AG04449 (cell line): ENCODE measurements around the gene PCP4L1.

Experiments
- CTCF ChIA-PET: fragments of 350-600 bp; formaldehyde crosslinking; extraction: SDS; loops from one replicate; lab custom pipeline; 2021; ENCODE audit warnings: antibody characterized with exemption; lab: Yijun Ruan, JAX
- POLR2A ChIA-PET: fragments of 400-600, 350-600 bp; formaldehyde crosslinking; extraction: SDS; loops from one replicate; lab custom pipeline; 2020; ENCODE audit warnings: antibody characterized with exemption, inconsistent platforms; lab: Yijun Ruan, JAX
- DNase-seq: peaks from one replicate; pipeline ENCODE4 v3.0.0-alpha.2; 2010; ENCODE audit warnings: low read depth, low spot score
- H3K4me3 ChIP-seq: 2 replicates; pipeline ENCODE4 v1.5.1; 2011; ENCODE audit warnings: low read depth, mild to moderate bottlenecking, control low read depth, low read length
- TF ChIP-seq, protein P1 (sequence below): IDR thresholded peaks from one replicate; pipeline ENCODE4 v1.5.1; 2011; ENCODE audit warnings: mild to moderate bottlenecking, moderate library complexity, low read length, control low read depth, inconsistent platforms; ENCODE audit not compliant: insufficient read depth; ENCODE audit errors: missing control alignments

Gene PCP4L1

DNA sequence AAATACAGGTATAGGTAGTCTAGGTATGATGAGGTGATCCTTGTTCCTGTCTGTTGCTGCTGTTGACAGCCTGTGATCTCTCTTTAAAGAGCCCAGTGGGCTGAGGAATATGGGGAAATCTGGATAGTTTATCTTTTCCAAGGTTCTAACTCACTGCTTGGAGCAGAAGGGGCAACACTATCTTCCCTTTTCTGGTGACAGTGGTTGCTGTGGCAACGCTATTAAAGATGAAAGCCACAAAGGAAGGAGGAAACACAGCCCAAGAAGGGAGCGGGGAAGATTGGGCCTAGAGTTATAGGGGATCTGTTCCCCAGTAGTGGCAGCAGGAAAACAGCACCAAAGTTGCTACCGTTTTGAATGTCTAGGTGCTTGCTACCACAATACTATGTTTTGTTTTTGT is 8.8 kb downstream of the PCP4L1 start:
- CTCF ChIA-PET = interaction anchor here (1.0 to 1.7 kb wide), 3 partner anchors 15 to 115 kb away, joined by 3 to 5 read pairs (median 4); no protein-coding TSS in a partner anchor

DNA sequence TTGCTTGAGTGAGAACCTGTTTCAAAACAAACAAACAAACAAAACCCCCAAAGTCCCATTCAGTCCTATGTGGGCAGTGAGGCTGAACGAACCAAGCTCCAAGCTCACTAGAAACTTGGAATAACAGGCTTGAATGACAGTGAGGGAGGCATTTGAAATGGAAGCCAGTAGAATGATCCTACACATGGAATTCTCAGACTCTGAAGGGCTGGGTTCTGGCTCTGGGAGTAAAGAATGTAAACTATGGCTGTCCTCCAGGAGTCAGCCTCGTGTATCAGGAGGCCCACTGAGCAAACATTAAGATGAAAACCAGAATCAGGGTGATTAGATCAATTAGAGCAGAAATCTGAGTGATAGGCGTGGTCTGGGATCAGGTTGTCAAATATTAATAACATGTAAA is 14.9 kb downstream of the PCP4L1 start:
- H3K4me3 ChIP-seq = no peak overlapping the region
- no peak for DNase-seq
- ChIA-PET POLR2A (no interaction called here), CTCF (interaction anchor here (1.3 to 2.1 kb wide), 4 partner anchors 15 to 47 kb away, joined by 4 to 12 read pairs (median 8); partner anchors contain the start of genes PCP4L1 and TOMM40L)
- TF ChIP-seq, protein P1, sequence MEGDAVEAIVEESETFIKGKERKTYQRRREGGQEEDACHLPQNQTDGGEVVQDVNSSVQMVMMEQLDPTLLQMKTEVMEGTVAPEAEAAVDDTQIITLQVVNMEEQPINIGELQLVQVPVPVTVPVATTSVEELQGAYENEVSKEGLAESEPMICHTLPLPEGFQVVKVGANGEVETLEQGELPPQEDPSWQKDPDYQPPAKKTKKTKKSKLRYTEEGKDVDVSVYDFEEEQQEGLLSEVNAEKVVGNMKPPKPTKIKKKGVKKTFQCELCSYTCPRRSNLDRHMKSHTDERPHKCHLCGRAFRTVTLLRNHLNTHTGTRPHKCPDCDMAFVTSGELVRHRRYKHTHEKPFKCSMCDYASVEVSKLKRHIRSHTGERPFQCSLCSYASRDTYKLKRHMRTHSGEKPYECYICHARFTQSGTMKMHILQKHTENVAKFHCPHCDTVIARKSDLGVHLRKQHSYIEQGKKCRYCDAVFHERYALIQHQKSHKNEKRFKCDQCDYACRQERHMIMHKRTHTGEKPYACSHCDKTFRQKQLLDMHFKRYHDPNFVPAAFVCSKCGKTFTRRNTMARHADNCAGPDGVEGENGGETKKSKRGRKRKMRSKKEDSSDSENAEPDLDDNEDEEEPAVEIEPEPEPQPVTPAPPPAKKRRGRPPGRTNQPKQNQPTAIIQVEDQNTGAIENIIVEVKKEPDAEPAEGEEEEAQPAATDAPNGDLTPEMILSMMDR = no peak

More for the DNA sequence above, 8.8 kb downstream of the PCP4L1 start:
- no peak overlapping the region for H3K4me3 ChIP-seq
- TF ChIP-seq, protein P1 = no peak
- POLR2A ChIA-PET = no interaction called here
- no peak for DNase-seq

DNA sequence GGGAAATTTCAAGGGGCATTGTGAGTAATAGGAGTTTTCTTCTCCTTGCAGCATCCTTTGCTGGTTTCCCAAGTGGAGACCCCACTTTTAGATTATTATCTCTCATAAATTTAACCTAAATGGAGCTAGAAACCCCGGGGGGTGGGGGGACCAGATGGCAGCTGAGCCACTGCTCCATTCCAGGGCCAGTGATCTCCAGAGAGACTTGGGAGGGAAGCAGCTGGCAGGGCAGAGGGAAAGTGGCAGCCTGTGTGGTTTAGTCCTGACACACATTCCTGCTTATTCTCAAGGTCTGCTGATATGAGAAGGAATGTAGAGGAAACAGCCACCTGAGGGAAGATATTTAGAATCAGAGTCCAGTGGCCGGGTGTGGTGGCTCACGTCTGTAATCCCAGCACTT is 16.3 kb downstream of the PCP4L1 start:
- no peak overlapping the region for H3K4me3 ChIP-seq
- POLR2A ChIA-PET = no interaction called here
- CTCF ChIA-PET = interaction anchor here (1.5 to 2.1 kb wide), 3 partner anchors 16 to 48 kb away, joined by 5 to 12 read pairs (median 10); partner anchors contain the start of genes PCP4L1 and TOMM40L
- DNase-seq = no peak
- TF ChIP-seq, protein P1 = no peak

DNA sequence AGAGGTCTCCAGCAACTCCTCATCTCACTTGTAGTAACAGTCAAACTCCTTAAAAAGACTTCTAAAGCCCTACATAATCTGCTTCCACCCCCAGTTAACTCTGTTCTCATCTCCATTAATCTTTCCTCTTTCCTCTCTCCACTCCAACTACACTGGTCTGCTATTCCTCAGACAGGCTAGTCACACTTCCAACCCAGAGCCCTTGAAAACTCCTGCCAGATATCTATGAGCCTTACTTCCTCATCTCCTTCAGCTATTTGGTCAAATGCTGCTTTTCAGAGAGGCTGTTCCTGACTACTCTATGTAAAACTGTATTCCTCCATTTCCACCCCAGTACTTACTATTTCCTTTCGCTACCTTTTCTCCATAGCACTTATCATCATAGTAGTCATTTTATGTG is 24.4 kb downstream of the PCP4L1 start:
- CTCF ChIA-PET = interaction anchor here (0.7 to 3.2 kb wide), 5 partner anchors 9 to 72 kb away, joined by 3 to 28 read pairs (median 8); partner anchors contain the start of gene TOMM40L
- no peak overlapping the region for H3K4me3 ChIP-seq
- POLR2A ChIA-PET = no interaction called here
- TF ChIP-seq, protein P1 = no peak
- DNase-seq = no peak

DNA sequence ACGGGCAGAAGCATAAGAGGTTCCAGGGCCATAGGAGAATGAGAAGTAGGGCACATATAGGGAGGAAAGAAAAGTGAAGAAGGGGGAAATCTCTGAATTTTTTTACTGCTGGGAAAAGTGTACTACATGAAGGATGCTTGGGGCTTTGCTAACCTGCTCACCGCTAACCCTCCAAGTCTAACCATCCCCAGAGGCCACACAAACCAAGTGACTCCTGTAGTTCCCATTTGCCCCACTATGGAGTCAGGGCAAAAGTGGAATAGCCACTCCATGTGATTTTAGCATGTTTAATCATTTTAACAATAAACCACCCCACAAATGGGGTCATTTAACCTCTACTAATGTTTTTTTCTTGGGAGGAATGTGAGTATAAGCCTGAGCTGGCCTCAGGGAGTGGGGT is 26.6 kb downstream of the PCP4L1 start:
- no peak for DNase-seq
- ChIA-PET POLR2A (no interaction called here), CTCF (interaction anchor here (1.0 to 3.2 kb wide), 3 partner anchors 13 to 58 kb away, joined by 3 to 26 read pairs (median 24); partner anchors contain the start of gene TOMM40L)
- H3K4me3 ChIP-seq = no peak overlapping the region
- TF ChIP-seq, protein P1 = no peak

DNA sequence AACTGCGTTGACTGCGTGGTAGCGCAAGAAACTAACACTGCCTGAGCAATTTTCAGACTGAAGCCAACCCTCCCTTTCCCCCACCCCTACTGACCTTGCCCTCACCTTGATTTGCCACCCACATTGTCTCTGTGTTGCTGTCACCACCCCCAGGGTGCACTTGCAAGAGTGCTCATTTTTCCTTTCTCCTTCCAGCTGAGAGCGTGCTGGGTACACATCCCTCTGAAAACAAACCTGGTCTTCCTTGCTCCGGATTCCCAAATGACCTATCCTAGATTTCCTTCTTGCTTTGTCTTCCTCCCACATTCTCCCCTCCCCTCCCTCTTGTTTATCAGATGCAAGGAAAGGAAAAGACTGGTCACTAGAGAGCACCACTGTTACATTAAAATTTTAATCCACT is 27.0 kb downstream of the PCP4L1 start:
- no peak for DNase-seq
- H3K4me3 ChIP-seq = no peak overlapping the region
- TF ChIP-seq, protein P1 = no peak
- POLR2A ChIA-PET = no interaction called here
- CTCF ChIA-PET = interaction anchor here (3.2 kb wide), 1 partner anchor 58 kb away, joined by 26 read pairs; the partner anchor contains the start of gene TOMM40L
